Gastroesophageal sphincter (tissue), 4 donors: ENCODE results near the gene FBXL20. TPM values are rescaled to one million over a fixed set of nuclear protein-coding genes. Genes with fewer than 3 reads are reported as not detected.
A peak's percentile ranks its signal among the peaks of the same experiment; 100 is the strongest.

Source experiments
- ATAC-seq: fragments of 150-250 bp; one replicate; pipeline ENCODE4 v1.9.1; 2016; ENCODE audit warnings: mild to moderate bottlenecking, moderate library complexity
- H3K27ac ChIP-seq, 4 donors: fragments of 200-600 bp; sonication (generic) in 3 of 4; 1 replicate in 3 of 4; 2 replicates in 1 of 4; pipeline ENCODE4 v1.5.1; 2016 to 2019
- H3K27me3 ChIP-seq: fragments of 200-600 bp; sonication (generic); one replicate; pipeline ENCODE4 v1.5.1; 2019
- H3K36me3 ChIP-seq, 2 donors: fragments of 200-600 bp; sonication (generic); one replicate each; pipeline ENCODE4 v1.5.1; 2019; ENCODE audit warnings: control low read depth in 1 of 2
- H3K4me1 ChIP-seq, 3 donors: fragments of 200-600 bp; sonication (generic); 1 replicate in 2 of 3; 2 replicates in 1 of 3; pipeline ENCODE4 v1.5.1; 2016 to 2019; ENCODE audit warnings: control low read depth in 2 of 3
- H3K4me3 ChIP-seq, 2 donors: fragments of 200-600 bp; sonication (generic); one replicate each; pipeline ENCODE4 v1.5.1; 2019; ENCODE audit warnings: mild to moderate bottlenecking in 1 of 2, moderate library complexity in 1 of 2
- H3K9me3 ChIP-seq, 3 donors: fragments of 200-600 bp; sonication (generic); one replicate each; pipeline ENCODE4 v1.5.1; 2017 to 2019; ENCODE audit warnings: control low read depth in 2 of 3
- CTCF ChIP-seq, 4 experiments: fragments of 200-600 bp in 2 of 4; fragments of 450-650 bp in 2 of 4; sonication (generic) in 1 of 4; IDR thresholded peaks; one replicate each; pipeline ENCODE4 v1.5.1; 2017 to 2019; ENCODE audit warnings: antibody characterized with exemption in 4 of 4, mild to moderate bottlenecking in 2 of 4, moderate library complexity in 2 of 4
- EP300 ChIP-seq: sonication (generic); formaldehyde crosslinking; IDR thresholded peaks from one replicate; pipeline ENCODE4 v1.6.1; 2017; ENCODE audit warnings: antibody characterized with exemption, mild to moderate bottlenecking
- POLR2A ChIP-seq, 2 donors: fragments of 450-650 bp; IDR thresholded peaks; one replicate each; pipeline ENCODE4 v1.6.1; 2017; ENCODE audit warnings: antibody characterized with exemption in 2 of 2, mild to moderate bottlenecking in 2 of 2, moderate library complexity in 1 of 2
- POLR2AphosphoS5 ChIP-seq: sonication (generic); formaldehyde crosslinking; IDR thresholded peaks from one replicate; pipeline ENCODE4 v1.6.1; 2017; ENCODE audit warnings: antibody characterized with exemption
- WGBS, 2 donors: methylation state at CpG; one replicate each; pipeline ENCODE4 v1.1.5; 2018; ENCODE audit warnings: low coverage in 1 of 2; 5-methylcytosine and 5-hydroxymethylcytosine counted together
- total RNA-seq, 4 donors: library from RNA; depleted of rRNA; stranded (reverse); fragments of >200 nt; gene quantifications; one replicate each; pipeline ENCODE4 v1.1.0, GENCODE V29; 2016

FBXL20 gene
- total RNA-seq, 4 donors from 2014 or later, result 16.8 to 25.9 (median 21.5) TPM

- H3K36me3 ChIP-seq, result no peaks in the 10 kb centered on the region
- H3K27me3 ChIP-seq, result peaks cover 99% of the 10 kb centered on the region
- H3K27ac ChIP-seq, result no peak overlapping the region
- ATAC-seq, result peak; percentile 69
- H3K9me3 ChIP-seq, result no peaks in the 10 kb centered on the region
- WGBS, 2 donors, result 3 to 18% methylated on average over 10 to 11 of the region's 22 CpGs
- TF ChIP-seq CTCF (IDR thresholded peaks at IDR 0.05), result peak in 3 of 4 experiments; percentile 66 to 90 (median 70)
- TF ChIP-seq POLR2A (IDR thresholded peaks at IDR 0.05), result no peak
- peak overlapping the region in 1 of 2 donors; percentile 21 for H3K4me3 ChIP-seq
- peaks cover 0 to 12% (median 6%) of the 10 kb centered on the region in 3 donors for H3K4me1 ChIP-seq
Measured at GRCh38 chr17:39231591-39232551, 169.6 kb downstream of the FBXL20 start.

GRCh38 chr17:39231091-39231561, 170.3 kb downstream of the FBXL20 start:
- Histone ChIP-seq H3K4me3 (no peak overlapping the region), H3K36me3 (no peaks in the 10 kb centered on the region), H3K9me3 (no peaks in the 10 kb centered on the region), H3K27ac (no peak overlapping the region), H3K4me1 (peaks cover 0 to 18% (median 8%) of the 10 kb centered on the region in 3 donors), H3K27me3 (peaks cover 99% of the 10 kb centered on the region)
- TF ChIP-seq POLR2A (IDR thresholded peaks at IDR 0.05) (no peak), CTCF (IDR thresholded peaks at IDR 0.05) (no peak), EP300 (no peak), POLR2AphosphoS5 (no peak)
- WGBS, 2 donors, result 65% methylated on average over 4 of the region's 10 CpGs; no CpG with 5 or more reads in 1 of the 2 donors
- ATAC-seq, result peak; percentile 5

- TF ChIP-seq POLR2AphosphoS5, result no peak
- no peak for TF ChIP-seq POLR2A (IDR thresholded peaks at IDR 0.05)
- no peak for TF ChIP-seq EP300
- no peak for TF ChIP-seq CTCF (IDR thresholded peaks at IDR 0.05)
- Histone ChIP-seq H3K27me3 (peaks cover 99% of the 10 kb centered on the region), H3K36me3 (no peaks in the 10 kb centered on the region), H3K4me3 (no peak overlapping the region), H3K27ac (no peak overlapping the region), H3K4me1 (peaks cover 0 to 25% (median 16%) of the 10 kb centered on the region in 3 donors), H3K9me3 (no peaks in the 10 kb centered on the region)
- ATAC-seq, result no peak
- WGBS, 2 donors, result 44 to 75% methylated on average over 1 of the region's 1 CpG
Measured at GRCh38 chr17:39230361-39230760, 171.1 kb downstream of the FBXL20 start.

- Histone ChIP-seq H3K4me3 (no peak overlapping the region), H3K4me1 (peaks cover 0 to 35% (median 24%) of the 10 kb centered on the region in 3 donors)
Measured at GRCh38 chr17:39229274-39229913, 172.0 kb downstream of the FBXL20 start.

More at GRCh38 chr17:39229274-39229913, 172.0 kb downstream of the FBXL20 start:
- H3K27me3 ChIP-seq, result peaks cover 100% of the 10 kb centered on the region
- H3K36me3 ChIP-seq, result no peaks in the 10 kb centered on the region
- no peaks in the 10 kb centered on the region for H3K9me3 ChIP-seq
- no peak for ATAC-seq
- TF ChIP-seq POLR2AphosphoS5 (no peak), EP300 (no peak), CTCF (IDR thresholded peaks at IDR 0.05) (no peak), POLR2A (IDR thresholded peaks at IDR 0.05) (no peak)
- H3K27ac ChIP-seq, result no peak overlapping the region
- WGBS, 2 donors, result 100% methylated on average over 2 of the region's 11 CpGs; no CpG with 5 or more reads in 1 of the 2 donors
